C4-2B (cell line): ENCODE data around the gene FNDC11.

ENCODE experiments used
- ZFX ChIP-seq: fragments of 450-650 bp; IDR thresholded peaks from 2 replicates; pipeline ENCODE4 v1.6.1; 2017
- TF ChIP-seq, protein P1 (sequence below): fragments of 450-650 bp; conservative IDR thresholded peaks from 2 replicates; pipeline ENCODE4 v1.5.1; 2017; ENCODE audit warnings: mild to moderate bottlenecking

GRCh38 chr20:63527184-63527583, 26.8 kb upstream of the FNDC11 start:
- TF ChIP-seq, protein P1, sequence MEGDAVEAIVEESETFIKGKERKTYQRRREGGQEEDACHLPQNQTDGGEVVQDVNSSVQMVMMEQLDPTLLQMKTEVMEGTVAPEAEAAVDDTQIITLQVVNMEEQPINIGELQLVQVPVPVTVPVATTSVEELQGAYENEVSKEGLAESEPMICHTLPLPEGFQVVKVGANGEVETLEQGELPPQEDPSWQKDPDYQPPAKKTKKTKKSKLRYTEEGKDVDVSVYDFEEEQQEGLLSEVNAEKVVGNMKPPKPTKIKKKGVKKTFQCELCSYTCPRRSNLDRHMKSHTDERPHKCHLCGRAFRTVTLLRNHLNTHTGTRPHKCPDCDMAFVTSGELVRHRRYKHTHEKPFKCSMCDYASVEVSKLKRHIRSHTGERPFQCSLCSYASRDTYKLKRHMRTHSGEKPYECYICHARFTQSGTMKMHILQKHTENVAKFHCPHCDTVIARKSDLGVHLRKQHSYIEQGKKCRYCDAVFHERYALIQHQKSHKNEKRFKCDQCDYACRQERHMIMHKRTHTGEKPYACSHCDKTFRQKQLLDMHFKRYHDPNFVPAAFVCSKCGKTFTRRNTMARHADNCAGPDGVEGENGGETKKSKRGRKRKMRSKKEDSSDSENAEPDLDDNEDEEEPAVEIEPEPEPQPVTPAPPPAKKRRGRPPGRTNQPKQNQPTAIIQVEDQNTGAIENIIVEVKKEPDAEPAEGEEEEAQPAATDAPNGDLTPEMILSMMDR = no peak
- TF ChIP-seq ZFX = no peak
